GM23248 (cell line): Measurements from ENCODE around the gene ARHGEF7. TPM values are rescaled to one million over a fixed set of nuclear protein-coding genes. Genes with fewer than 3 reads are reported as not detected.

ENCODE experiments used
- DNase-seq: peaks from one replicate; pipeline ENCODE4 v3.0.0-alpha.2; 2015
- H2AFZ ChIP-seq: fragments of 200-600 bp; sonication (generic); 2 replicates; pipeline ENCODE4 v1.6.1; 2016; ENCODE audit warnings: antibody characterized with exemption
- H3F3A ChIP-seq: fragments of 200-600 bp; sonication (generic); 2 replicates; pipeline ENCODE4 v1.6.1; 2016; ENCODE audit warnings: mild to moderate bottlenecking, antibody characterized with exemption, mixed run types; ENCODE audit not compliant: insufficient read depth
- H3K27ac ChIP-seq: fragments of 200-600 bp; sonication (generic); 2 replicates; pipeline ENCODE4 v1.5.1; 2016; ENCODE audit warnings: mild to moderate bottlenecking
- H3K27me3 ChIP-seq: fragments of 200-600 bp; sonication (generic); replicated peaks from 2 replicates; pipeline ENCODE4 v1.6.1; 2016; ENCODE audit warnings: mild to moderate bottlenecking; ENCODE audit not compliant: insufficient read depth
- H3K36me3 ChIP-seq: fragments of 200-600 bp; sonication (generic); 2 replicates; pipeline ENCODE4 v1.6.1; 2016; ENCODE audit warnings: low read depth, mild to moderate bottlenecking
- H3K4me1 ChIP-seq: fragments of 200-600 bp; sonication (generic); 2 replicates; pipeline ENCODE4 v1.6.1; 2016; ENCODE audit warnings: mild to moderate bottlenecking; ENCODE audit not compliant: insufficient read depth
- H3K4me2 ChIP-seq: fragments of 200-600 bp; sonication (generic); one replicate; pipeline ENCODE4 v1.6.1; 2016; ENCODE audit warnings: mild to moderate bottlenecking; ENCODE audit not compliant: unreplicated experiment
- H3K4me3 ChIP-seq: fragments of 200-600 bp; sonication (generic); 2 replicates; pipeline ENCODE4 v1.5.1; 2016; ENCODE audit warnings: mild to moderate bottlenecking
- H3K79me2 ChIP-seq: fragments of 200-600 bp; sonication (generic); 2 replicates; pipeline ENCODE4 v1.6.1; 2016; ENCODE audit warnings: mild to moderate bottlenecking; ENCODE audit not compliant: insufficient read depth
- H3K9ac ChIP-seq: fragments of 200-600 bp; sonication (generic); 2 replicates; pipeline ENCODE4 v1.6.1; 2016; ENCODE audit warnings: mild to moderate bottlenecking
- H3K9me2 ChIP-seq: fragments of 200-600 bp; sonication (generic); 2 replicates; pipeline ENCODE4 v1.6.1; 2016; ENCODE audit warnings: mixed run types, mild to moderate bottlenecking, moderate library complexity; ENCODE audit not compliant: insufficient read depth
- H3K9me3 ChIP-seq: fragments of 200-600 bp; sonication (generic); one replicate; pipeline ENCODE4 v1.6.1; 2017; ENCODE audit warnings: low read depth
- H4K20me1 ChIP-seq: fragments of 200-600 bp; sonication (generic); 2 replicates; pipeline ENCODE4 v1.6.0; 2016; ENCODE audit not compliant: insufficient read depth
- EZH2 ChIP-seq: fragments of 200-600 bp; sonication (generic); IDR thresholded peaks from 2 replicates; pipeline ENCODE4 v1.6.1; 2018; ENCODE audit warnings: antibody characterized with exemption, mild to moderate bottlenecking; ENCODE audit not compliant: insufficient read depth, poor library complexity, severe bottlenecking
- EZH2phosphoT487 ChIP-seq: fragments of 200-600 bp; sonication (generic); IDR thresholded peaks from 2 replicates; pipeline ENCODE4 v1.6.1; 2018; ENCODE audit warnings: antibody characterized with exemption, moderate library complexity, mild to moderate bottlenecking, low read depth; ENCODE audit not compliant: insufficient read depth
- WGBS, 2 experiments: methylation state at CpG; one replicate each; pipeline ENCODE4 v1.1.6; 2015 to 2017; ENCODE audit warnings: low lambda C conversion rate in 2 of 2, low coverage in 1 of 2; ENCODE audit errors: missing lambda C conversion rate in 2 of 2; 5-methylcytosine and 5-hydroxymethylcytosine counted together
- in situ Hi-C: fragments of 300-500 bp; cut with MboI; formaldehyde crosslinking; loops from 2 replicates; pipeline ENCODE4 v1.15.0; 2020
- polyA plus RNA-seq: library from polyadenylated mRNA; unstranded; fragments of >200 nt; fragmentation: Nextera tagmentation; extraction: Ambion mirVana; gene quantifications from 2 replicates; pipeline ENCODE4 v1.2.1, GENCODE V29; 2016
- total RNA-seq: library from RNA; depleted of rRNA; stranded (reverse); fragments of >200 nt; shearing (Covaris generic); gene quantifications from 2 replicates; pipeline ENCODE4 v1.2.3, GENCODE V29; 2014

Gene ARHGEF7
- total and polyA plus RNA-seq, 2 experiments from 2014 or later: 19.0 to 23.0 TPM

- in situ Hi-C loops: no loop called here
- H3K9me2 ChIP-seq: no peaks in the 10 kb centered on the region
- no peak overlapping the region for H3K9ac ChIP-seq
- H3K4me2 ChIP-seq: peak overlapping the region; percentile 56
- H2AFZ ChIP-seq: no peak overlapping the region
- no peaks in the 10 kb centered on the region for H3K27me3 ChIP-seq
- no peak overlapping the region for H3K4me3 ChIP-seq
- H3K9me3 ChIP-seq: no peaks in the 10 kb centered on the region
- no peaks in the 10 kb centered on the region for H4K20me1 ChIP-seq
- H3K36me3 ChIP-seq: no peaks in the 10 kb centered on the region
- no peaks in the 10 kb centered on the region for H3K79me2 ChIP-seq
- peak overlapping the region; percentile 28; the same call in 1 of the 2 replicates for H3K27ac ChIP-seq
- peaks cover 13% of the 10 kb centered on the region for H3K4me1 ChIP-seq
- DNase-seq: peak; percentile 95
- H3F3A ChIP-seq: peaks cover 6% of the 10 kb centered on the region; the same call in 1 of the 2 replicates
- TF ChIP-seq EZH2: no peak
- TF ChIP-seq EZH2phosphoT487: no peak
- 29 to 31% methylated on average over 4 of the region's 4 CpGs for WGBS, 2 experiments
These were observed 222.1 kb downstream of the ARHGEF7 start for GRCh38 chr13:111337206-111337605.

- TF ChIP-seq EZH2 (no peak), EZH2phosphoT487 (no peak)
- in situ Hi-C loops: no loop called here
- H3K36me3 ChIP-seq: no peaks in the 10 kb centered on the region
- WGBS, 2 experiments: 85 to 89% methylated on average over 9 of the region's 9 CpGs
- no peaks in the 10 kb centered on the region for H3K9me3 ChIP-seq
- no peak overlapping the region for H3K4me3 ChIP-seq
- H3F3A ChIP-seq: peaks cover 6% of the 10 kb centered on the region; the same call in 1 of the 2 replicates
- H3K27ac ChIP-seq: no peak overlapping the region
- DNase-seq: no peak
- peaks cover 13% of the 10 kb centered on the region for H3K4me1 ChIP-seq
- no peaks in the 10 kb centered on the region for H3K79me2 ChIP-seq
- H3K9ac ChIP-seq: no peak overlapping the region
- no peaks in the 10 kb centered on the region for H4K20me1 ChIP-seq
- H3K4me2 ChIP-seq: peak overlapping the region; percentile 18
- H2AFZ ChIP-seq: no peak overlapping the region
- no peaks in the 10 kb centered on the region for H3K27me3 ChIP-seq
- H3K9me2 ChIP-seq: no peaks in the 10 kb centered on the region
These were observed 222.6 kb downstream of the ARHGEF7 start for GRCh38 chr13:111337741-111338140.

GRCh38 chr13:111338841-111339240 is 223.7 kb downstream of the ARHGEF7 start:
- TF ChIP-seq EZH2phosphoT487: no peak
- H3K4me3 ChIP-seq: no peak overlapping the region
- H2AFZ ChIP-seq: no peak overlapping the region
- H3K9me3 ChIP-seq: no peaks in the 10 kb centered on the region
- H3K36me3 ChIP-seq: no peaks in the 10 kb centered on the region
- no peaks in the 10 kb centered on the region for H4K20me1 ChIP-seq
- whole genome bisulfite sequencing, 2 experiments: 87 to 94% methylated on average over 11 of the region's 11 CpGs
- no peak overlapping the region for H3K27ac ChIP-seq
- in situ Hi-C loops: no loop called here
- no peaks in the 10 kb centered on the region for H3K27me3 ChIP-seq
- no peak overlapping the region for H3K9ac ChIP-seq
- no peak overlapping the region for H3K4me2 ChIP-seq
- peaks cover 6% of the 10 kb centered on the region; the same call in 1 of the 2 replicates for H3F3A ChIP-seq
- DNase-seq: no peak
- peaks cover 13% of the 10 kb centered on the region for H3K4me1 ChIP-seq
- no peaks in the 10 kb centered on the region for H3K9me2 ChIP-seq
- H3K79me2 ChIP-seq: no peaks in the 10 kb centered on the region

DNA sequence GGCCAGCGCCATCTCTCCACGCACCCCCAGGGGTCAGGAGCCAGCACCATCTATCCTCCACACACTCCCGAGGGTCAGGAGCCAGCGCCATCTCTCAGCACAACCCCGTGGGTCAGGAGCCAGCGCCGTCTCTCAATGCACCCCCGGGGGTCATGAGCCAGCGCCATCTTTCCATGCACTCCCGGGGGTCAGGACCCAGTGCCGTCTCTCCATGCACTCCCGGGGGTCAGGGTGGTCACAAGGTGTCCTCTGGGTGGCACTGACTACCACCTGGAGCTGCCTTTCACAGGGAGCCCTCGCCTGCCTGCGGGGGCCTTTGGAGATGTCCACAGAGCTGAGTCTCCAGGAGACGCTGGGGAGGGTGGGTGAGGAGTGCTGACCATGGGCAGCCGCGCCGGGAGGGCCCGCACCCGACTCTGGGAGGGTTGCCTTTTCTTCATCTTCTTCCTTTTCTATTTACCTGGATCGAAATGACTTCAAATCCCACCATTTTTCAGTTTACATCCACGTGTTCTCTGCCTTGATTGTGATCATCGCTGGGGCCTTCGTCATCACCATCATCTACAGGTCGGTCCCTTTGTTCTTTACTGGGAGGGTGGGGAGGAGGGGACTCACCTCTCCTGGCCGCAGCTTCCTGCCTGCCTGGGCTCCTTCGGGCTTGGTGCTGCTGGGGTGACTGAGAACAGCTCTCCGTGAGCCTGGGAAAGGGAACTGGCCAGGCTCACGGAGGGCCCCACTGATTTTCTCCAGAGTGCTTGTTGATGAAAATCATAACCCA is 224.4 kb downstream of the ARHGEF7 start:
- no peak for DNase-seq
- Histone ChIP-seq H4K20me1 (no peaks in the 10 kb centered on the region), H3F3A (peaks cover 6% of the 10 kb centered on the region; the same call in 1 of the 2 replicates), H3K27ac (no peak overlapping the region), H3K79me2 (no peaks in the 10 kb centered on the region), H3K36me3 (no peaks in the 10 kb centered on the region), H3K4me1 (peaks cover 13% of the 10 kb centered on the region), H3K9me2 (no peaks in the 10 kb centered on the region), H3K9ac (no peak overlapping the region), H3K4me2 (no peak overlapping the region), H3K27me3 (no peaks in the 10 kb centered on the region), H2AFZ (no peak overlapping the region), H3K4me3 (no peak overlapping the region), H3K9me3 (no peaks in the 10 kb centered on the region)
- in situ Hi-C loops: no loop called here
- TF ChIP-seq EZH2phosphoT487 (no peak), EZH2 (no peak)
- 93 to 95% methylated on average over 22 to 29 of the region's 29 CpGs for WGBS, 2 experiments
